GM15510 (cell line): ENCODE data around the gene BEGAIN.

Source experiments
- POLR2A ChIP-seq: IDR thresholded peaks from 3 replicates; pipeline ENCODE4 v1.6.1; 2011; ENCODE audit warnings: borderline replicate concordance; ENCODE audit not compliant: insufficient read length; ENCODE audit errors: extremely low read depth

BEGAIN gene, protein sequence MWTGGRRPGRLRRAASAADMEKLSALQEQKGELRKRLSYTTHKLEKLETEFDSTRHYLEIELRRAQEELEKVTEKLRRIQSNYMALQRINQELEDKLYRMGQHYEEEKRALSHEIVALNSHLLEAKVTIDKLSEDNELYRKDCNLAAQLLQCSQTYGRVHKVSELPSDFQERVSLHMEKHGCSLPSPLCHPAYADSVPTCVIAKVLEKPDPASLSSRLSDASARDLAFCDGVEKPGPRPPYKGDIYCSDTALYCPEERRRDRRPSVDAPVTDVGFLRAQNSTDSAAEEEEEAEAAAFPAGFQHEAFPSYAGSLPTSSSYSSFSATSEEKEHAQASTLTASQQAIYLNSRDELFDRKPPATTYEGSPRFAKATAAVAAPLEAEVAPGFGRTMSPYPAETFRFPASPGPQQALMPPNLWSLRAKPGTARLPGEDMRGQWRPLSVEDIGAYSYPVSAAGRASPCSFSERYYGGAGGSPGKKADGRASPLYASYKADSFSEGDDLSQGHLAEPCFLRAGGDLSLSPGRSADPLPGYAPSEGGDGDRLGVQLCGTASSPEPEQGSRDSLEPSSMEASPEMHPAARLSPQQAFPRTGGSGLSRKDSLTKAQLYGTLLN

DNA sequence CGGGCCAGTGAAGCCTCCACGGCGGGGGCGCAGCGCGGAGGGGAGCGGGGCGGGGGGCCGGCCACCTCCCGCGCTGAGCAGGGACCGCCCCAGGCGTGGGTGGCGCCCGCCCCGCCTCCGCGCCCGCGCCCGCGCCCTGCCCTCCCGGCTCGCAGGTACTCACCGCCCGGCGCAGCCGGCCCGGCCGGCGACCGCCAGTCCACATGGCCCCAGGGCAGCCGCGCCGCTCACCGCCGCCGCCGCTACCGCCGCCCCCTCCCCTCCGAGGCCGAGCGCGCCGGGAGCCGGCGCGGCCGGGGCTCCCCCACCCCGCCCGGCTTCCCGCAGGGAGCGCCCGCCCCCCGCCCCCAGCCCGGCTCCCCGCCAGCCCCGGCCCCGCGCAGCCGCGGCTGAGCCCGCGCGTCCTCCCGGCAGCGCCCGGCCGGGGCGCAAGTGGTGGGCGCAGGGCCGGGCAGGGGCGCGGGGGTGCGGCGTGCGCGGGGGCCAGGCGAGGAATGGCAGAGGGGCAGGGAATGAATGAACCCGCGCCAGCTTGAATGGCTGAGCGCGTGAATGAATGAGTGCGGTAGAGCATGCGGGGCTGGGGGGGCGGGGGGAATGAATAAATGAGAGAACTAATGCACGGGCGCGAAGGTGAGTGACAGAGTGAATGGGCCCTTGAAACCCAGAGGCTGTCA, at the start of gene BEGAIN:
TSS of gene BEGAIN (minus strand) at position 332 of the 677 bp plus-strand sequence. CDS start at position 205, 127 bp downstream.
- TF ChIP-seq POLR2A, result no peak

DNA sequence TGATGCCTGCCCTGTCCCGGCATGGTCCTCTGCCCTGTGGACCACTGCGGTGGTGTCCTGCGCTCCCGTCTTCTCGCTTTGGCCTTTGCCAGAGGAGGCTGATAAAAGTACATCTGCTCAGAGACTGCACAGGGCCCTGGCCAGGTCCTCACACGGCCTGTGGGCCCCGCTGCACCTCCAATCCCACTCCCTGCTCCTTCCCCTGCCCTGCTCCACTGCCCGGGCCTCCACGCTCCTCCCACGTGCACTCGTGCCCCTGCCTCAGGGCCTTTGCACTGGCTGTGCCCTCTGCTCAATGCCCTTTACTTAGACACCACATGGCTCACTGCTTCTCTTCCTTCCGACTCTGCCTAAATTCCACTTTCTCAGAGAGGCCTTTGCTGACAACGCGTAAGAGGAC, 49.3 kb upstream of the BEGAIN start:
- TF ChIP-seq POLR2A, result no peak

DNA sequence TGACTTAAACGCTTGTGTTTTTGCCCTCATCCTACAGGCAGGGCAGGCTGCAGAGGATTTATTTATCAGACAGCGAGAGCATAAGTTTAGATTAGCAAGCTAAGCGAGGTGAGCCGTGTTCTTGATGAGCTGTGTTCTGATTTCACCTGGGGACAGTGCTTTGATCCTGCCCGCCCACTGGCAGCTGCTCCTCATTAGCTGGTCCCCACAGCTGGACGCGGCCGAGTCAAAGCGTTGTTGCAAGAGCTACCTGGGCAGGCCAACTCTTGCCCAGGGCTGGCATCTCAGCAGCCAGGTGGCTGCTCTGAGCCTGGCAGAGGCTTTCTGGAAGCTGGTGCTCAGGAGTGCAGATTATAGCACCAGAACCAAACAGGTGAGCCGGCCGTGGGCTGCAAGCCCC, 46.8 kb upstream of the BEGAIN start:
- TF ChIP-seq POLR2A, result no peak

DNA sequence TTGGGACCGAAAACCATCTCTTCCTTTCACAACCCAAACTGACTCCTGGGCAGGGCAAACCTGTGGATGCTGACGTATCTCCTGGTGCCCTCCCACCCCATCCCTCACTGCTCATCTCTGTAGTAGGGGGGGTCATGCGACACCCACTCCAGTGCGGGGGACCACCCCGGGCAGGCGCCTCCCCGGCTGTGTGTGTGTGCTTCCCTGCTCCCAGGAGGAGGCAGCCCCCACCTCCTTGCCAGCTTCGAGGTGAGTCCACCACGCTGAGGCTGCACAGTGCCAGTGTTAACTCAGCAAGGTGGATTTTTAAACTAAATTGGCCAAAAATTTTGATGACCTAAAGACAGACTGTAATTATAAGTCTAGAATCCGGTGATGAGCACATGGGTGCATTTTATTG, 46.2 kb upstream of the BEGAIN start:
- no peak for TF ChIP-seq POLR2A

DNA sequence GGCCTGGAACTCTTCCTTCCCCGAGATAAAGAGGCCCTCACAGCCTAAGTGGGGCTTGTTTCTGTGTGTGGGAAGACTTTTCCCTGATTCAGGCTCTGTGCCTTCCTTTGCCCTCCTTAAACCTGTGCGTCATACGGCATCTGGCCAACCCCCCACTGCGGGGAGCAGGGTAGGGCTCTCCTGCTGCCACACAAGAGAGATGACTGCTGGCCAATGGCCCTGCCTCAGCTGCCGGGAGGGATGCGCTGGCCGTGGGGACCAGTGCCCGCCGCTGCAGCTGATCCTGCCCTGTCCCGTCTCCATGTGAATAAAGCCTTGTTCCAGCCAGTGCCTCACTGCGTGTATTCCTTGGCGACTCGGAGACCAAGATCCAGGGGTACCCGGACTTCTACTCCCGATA, 42.5 kb upstream of the BEGAIN start:
- no peak for TF ChIP-seq POLR2A

DNA sequence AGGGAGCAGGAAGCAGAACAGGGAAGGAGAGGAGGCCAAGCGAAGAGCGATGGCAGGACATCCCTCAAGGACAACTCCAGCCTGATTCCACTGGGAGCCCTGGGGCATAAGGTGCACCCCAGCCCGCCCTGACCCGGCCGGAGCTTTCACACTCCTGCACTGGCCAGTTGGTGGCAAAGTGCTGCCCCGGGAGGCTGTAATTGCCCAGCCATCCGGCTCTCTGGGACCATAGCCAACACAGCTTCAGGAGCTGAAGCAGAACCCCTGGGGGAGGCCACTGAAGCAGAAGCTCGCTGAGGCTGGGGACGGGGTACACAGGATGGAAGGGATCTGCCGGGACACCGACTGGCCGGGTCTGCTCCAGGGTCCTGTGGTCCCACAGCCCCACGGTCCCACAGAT, 41.9 kb upstream of the BEGAIN start:
- TF ChIP-seq POLR2A, result no peak

DNA sequence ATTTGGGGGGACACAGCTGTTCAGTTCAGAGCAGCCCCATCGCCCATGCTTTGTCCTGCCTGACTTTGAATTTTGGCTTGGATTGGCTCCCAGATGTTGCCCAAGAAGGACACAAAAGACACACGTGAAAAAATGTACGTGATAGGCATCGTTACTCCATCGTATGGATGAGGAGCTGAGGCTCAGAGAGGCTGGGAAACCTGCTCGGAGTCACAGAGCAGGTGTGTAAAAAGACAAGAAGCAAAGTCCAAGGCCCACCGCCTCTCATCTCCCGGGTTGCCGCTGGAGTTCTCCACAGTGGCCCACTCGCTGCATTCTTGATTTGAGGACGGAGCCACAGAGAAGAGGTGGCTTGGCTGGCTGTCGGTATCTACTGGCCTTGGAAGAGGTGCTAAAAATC, 41.0 kb upstream of the BEGAIN start:
- TF ChIP-seq POLR2A, result no peak

DNA sequence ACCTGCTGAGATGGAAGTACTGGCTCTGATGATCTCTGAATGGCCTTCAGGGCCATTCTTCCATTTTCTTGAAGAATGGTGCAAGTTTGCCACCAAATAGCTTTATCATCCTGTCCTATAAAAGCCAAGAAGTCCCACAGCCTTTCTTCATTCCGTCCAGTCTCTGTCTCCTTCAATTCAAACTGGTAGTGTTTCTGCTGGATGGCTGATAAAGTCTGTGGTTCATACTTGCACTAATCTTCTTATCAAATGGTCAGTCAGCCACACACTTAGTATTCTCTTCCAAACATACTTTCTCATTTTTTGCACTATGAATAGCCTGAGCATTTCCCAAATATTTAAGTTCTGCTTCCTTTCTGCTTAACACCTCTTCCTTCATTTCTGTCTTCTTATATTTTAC, 39.4 kb upstream of the BEGAIN start:
- TF ChIP-seq POLR2A, result no peak

DNA sequence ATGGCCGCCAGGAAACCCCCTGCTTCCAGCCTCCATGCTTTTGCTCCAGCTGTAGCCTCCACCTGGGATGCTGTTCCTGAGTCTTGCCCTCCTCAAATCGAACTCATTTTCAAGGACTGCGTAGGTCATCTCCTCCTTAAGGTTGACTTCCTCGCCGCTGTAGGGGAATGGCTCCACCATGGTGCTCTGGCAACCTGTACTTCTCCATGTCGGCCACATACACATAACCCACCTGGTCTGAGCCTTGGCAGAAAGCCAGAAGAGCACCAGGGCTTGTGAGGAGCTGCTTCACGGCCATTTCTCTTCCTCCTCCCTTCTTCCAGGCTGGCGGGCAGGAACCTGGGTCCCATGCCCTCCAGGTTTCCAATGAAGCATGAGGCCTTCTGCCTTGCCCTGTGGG, 36.7 kb upstream of the BEGAIN start:
- TF ChIP-seq POLR2A, result no peak

DNA sequence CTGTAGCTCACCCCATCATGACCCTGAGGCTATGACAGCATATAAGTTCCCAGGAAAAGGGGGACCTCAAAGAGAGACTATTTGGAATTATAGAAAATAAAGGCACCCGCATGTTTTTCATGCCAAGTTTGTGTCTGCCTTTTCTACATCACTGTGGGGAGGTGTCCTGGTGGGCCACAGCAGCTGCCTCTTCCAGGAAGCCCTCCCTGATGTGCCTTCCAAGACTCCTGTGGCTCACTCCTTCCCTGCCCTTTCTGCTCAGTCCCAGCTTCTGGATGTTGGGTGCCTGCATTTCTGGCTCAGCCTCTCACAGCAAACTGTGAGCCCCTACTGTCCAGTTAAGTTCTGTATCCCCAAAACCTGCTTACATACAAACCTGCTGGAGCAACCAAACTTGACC, 36.3 kb upstream of the BEGAIN start:
- TF ChIP-seq POLR2A, result no peak

DNA sequence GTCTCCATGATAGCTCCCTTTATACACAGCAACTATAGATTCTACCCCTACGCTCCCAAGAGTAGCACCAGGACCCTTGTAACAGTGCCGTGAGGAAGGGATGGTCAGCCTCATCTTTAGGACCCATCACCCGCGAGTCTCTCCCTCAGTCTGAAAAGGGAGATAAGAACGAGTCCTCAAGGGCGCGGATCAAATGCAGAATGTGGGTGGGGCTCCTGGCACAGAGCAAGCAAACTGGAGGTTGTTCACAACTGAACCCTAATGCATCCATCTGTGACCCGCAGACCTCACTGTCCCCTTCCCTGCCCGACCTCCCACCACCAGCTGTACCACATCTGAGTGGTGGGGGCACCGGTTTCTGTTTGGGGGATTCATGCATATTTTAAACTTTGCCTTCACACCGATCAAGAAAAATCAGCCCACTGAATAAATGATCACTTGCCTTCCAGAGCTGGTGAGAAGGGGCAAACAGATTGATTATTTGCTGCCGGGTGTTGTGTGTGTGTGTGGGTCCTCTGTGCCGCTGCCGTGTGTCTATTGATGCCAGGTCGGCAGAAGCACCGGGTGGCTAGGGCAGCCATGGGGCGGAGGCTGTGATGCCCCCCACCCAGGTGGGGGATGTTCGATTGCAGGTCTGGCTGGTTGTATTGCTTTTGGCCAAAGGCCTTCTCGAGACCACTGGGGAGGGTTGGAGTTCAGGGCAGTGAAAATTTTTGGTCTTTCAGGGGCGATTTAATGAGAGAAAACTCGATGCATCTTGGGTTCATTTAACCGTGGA, 35.7 kb upstream of the BEGAIN start:
- TF ChIP-seq POLR2A, result no peak

DNA sequence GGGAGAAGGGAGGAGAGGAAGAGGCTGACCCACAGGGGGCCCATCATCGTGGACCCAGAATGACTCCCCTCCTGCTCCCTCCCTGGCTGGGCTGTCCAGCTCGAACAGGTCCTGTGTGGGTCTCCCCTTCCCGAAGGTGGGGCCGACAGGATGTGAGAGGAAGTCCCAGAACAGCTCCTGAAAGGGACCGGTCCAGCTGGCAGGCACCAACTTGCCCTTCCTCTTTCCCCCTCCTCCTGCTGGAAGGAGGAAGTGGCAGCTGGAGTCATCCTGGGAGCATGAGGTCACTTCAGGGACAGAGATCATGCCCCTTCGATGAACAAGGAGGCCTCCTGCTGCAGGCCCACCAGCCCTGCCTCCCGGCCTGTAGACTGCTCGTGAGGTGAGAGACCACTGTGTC, 35.0 kb upstream of the BEGAIN start:
- TF ChIP-seq POLR2A, result no peak

DNA sequence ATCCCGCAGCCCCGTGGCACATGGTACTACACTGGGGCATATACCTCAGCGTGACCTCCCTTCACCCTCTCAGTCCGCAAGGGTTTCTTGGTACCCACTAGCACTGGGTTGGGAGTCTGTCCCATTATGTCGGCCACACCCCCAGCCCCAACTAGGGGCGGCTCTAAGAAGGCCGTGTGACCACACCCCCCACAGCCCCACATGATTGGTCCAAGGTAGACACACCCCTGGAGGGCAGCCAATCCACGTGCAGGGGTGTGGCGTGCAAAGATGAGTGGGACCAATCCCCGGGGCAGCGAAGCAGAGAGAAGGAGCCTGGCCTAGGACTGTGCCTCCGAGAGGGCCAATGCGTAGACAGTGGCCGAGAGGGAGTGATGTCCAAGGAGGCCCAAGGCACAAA, 34.6 kb upstream of the BEGAIN start:
- TF ChIP-seq POLR2A, result no peak

DNA sequence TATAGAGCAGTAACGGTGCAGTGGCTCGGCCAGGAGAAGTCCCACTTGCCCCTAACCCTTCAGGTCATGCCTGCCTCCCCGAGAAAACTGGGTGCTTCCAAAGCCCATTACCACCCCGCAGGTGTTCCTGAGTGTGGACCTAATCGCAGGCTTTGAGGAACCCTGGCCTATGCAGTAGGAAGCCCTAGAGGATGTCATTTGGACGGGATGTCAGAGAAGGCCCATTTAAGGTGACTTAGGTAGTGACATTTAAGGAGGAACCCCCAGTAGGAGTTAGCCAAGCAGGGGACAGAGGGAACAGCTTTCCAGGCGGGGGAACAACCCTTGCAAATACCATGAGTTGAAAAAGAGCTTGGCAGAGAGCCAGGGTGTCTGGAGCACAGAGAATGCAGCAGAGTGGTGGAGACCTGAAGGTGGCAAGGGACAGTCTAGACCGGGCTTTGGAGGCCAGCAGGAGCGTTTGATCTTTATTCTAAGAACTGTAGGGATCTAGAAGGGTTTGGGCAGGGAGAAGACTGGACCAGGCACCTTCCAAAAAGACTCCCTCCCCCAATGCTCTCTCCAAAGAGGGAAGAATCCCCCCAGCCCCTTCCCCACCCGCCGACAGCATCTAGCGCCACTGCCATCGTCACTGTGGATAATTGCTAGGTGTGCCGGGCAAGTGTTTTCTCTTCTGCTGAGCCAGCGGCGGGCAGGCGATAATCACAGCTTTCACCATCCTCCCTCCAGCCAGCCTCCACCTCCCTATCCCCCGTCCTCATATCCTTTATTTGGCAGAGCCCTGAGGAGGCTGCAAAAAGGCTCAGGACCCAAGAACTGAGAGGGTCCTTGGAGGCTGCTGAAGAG, 33.3 kb upstream of the BEGAIN start:
- no peak for TF ChIP-seq POLR2A
